ENCODE data around the gene LRP1B. TPM values are rescaled to one million over a fixed set of nuclear protein-coding genes. Genes with fewer than 3 reads are reported as not detected.
"Not testable (repeated sequence)": the region's sequence is repeated elsewhere in the genome, so short reads cannot be mapped to it uniquely, and the experiment has no call there.

Gene LRP1B
- total RNA-seq, 4 donors from 2014 or later = 3.6 to 10.1 (median 6.1) TPM

DNA sequence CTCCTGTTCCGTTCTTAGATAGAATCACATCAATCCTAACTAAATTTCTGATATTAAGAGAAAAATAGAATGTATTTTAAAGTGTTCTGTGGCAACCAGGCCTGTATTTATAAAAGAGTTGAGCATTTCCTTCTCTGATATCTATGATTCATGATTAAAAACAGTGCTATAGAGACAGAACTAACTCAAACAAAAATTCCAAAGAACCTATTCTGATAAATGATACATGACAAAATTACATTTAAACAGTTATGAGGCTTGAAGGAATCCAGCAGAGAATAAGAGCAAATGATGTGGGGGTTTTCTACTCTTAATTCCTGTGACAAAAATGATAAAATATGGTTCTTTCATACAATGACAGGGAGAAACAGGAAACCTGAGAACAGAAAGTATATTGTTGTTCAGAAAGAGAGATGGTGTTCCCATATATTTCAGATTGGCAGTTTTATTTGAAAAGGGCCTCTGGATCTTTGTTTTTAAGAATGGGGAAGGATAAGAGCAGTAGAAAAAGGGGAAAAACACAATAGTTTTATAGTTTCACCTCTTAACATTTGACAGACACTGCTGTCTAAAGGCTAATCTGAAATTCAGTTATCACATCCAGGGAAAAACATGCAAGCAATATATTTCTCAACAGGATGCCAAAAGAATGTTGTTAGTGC is 944.3 kb downstream of the LRP1B start:
- TF ChIP-seq, protein P1, sequence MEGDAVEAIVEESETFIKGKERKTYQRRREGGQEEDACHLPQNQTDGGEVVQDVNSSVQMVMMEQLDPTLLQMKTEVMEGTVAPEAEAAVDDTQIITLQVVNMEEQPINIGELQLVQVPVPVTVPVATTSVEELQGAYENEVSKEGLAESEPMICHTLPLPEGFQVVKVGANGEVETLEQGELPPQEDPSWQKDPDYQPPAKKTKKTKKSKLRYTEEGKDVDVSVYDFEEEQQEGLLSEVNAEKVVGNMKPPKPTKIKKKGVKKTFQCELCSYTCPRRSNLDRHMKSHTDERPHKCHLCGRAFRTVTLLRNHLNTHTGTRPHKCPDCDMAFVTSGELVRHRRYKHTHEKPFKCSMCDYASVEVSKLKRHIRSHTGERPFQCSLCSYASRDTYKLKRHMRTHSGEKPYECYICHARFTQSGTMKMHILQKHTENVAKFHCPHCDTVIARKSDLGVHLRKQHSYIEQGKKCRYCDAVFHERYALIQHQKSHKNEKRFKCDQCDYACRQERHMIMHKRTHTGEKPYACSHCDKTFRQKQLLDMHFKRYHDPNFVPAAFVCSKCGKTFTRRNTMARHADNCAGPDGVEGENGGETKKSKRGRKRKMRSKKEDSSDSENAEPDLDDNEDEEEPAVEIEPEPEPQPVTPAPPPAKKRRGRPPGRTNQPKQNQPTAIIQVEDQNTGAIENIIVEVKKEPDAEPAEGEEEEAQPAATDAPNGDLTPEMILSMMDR (IDR thresholded peaks at IDR 0.05) = no peak
- DNase-seq (ENCODE audit: low spot score) (no peak), ATAC-seq (ENCODE audit: low FRiP score) (no peak)

DNA sequence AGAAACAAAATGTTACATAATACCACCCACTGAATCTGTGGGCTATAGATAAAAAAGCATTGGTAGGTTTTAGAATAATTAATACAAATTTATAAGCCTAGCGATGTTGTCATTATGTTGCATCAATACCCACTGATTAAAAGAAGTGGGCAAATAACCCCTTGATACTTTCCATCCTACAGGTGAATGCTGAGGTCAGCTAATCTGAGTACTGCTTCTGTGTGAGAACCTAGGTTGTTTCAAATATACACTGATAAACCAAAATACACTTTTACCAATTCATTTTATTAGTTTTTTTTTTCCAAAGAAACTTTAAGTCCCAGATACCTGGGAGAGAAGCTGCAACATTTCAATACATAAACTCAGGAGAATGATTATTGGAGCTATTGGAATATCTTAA is 948.6 kb downstream of the LRP1B start:
- DNase-seq (ENCODE audit: low spot score) (no peak), ATAC-seq (ENCODE audit: low FRiP score) (no peak)
- TF ChIP-seq, protein P1 (IDR thresholded peaks at IDR 0.05) = no peak

DNA sequence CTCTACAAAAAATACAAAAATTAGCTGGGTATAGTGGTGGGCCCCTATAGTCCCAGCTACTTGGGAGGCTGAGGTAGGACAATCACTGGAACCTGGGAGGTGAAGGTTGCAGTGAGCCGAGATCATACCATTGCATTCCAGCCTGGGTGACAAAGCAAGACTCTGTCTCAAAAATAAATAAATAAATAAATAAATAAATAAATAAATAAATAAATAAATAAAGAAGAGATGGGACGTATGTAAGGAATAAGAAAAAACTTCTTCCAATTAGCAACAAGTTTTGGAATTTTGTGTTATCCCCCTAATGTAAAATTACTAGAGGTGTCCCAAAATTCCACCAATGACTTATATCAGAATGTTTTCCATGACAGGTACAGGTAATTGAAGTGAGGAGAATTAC is 961.7 kb downstream of the LRP1B start:
- not testable (repeated sequence) for ATAC-seq (ENCODE audit: low FRiP score); DNase-seq (ENCODE audit: low spot score)

DNA sequence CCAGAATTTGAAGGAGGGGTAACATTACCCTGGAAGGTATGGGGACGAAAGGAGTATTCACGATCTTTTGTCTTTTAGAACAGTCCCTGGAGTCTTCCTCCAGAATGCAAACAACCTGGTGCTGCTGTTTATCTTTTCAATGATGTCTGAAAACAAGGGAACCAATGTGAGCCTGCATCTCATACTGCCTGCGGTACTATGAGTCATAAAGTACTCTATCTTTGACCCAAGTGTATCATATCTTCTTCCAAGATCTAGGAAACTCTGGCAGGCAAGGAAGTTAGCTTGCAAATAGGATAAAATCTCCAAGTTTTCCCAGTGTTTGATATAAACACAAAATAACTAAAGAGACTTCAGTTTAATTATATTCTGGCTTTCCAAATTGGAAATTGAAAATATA is 968.5 kb downstream of the LRP1B start:
- no peak for DNase-seq (ENCODE audit: low spot score)
- no peak for ATAC-seq (ENCODE audit: low FRiP score)
- TF ChIP-seq, protein P1 (IDR thresholded peaks at IDR 0.05) = no peak

DNA sequence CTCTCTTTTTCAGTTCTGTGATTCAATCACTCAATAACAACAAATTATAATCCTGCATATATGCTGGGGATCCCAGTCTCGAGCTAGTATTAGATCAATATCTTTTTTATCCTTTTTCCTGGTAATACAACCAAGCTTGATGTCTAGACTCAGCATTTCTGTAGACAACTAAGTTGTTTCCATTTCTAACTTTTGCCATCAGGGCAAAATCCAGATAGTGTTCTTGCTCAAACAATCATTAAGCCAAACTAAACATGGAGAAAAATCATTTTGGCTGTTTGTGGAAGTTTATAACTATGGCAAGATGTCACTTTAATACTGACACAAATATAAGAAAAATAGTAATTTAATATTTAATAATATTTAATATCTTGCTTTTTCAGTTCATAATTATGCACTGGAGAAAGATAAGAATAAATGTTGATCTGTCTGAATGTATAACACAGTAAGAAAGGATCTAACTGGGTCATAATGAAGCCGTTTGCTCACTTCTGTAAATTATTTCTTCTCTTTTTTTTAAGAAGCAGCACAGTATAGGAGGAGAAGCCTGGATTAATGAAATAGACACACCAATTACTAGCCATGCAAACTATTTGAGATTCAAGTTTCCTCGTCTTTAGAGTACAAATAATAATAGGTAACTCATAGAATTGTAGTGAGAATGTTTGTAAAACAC is 979.1 kb downstream of the LRP1B start:
- DNase-seq (ENCODE audit: low spot score) (no peak), ATAC-seq (ENCODE audit: low FRiP score) (no peak)
- TF ChIP-seq, protein P1 (IDR thresholded peaks at IDR 0.05) = no peak

DNA sequence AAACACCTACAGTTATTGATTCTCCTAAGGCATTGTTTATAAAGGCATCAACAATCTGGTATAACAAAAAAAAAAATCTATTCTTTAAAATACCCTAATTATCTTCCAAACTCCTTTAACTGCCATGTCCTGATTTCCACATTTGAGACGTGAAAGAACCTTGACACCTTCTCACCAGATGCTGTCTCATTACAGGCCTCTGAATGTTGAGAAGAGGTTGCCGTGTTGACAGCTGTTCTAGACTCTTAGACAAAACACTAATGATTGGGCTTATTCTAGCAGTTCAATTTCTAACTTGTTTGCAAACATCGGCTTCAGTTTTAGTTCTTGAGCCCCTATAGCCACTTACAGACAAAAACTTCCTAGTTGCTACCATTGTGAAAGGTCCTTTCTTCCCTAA is 988.8 kb downstream of the LRP1B start:
- TF ChIP-seq, protein P1 (IDR thresholded peaks at IDR 0.05) = no peak
- no peak for DNase-seq (ENCODE audit: low spot score)
- no peak for ATAC-seq (ENCODE audit: low FRiP score)

DNA sequence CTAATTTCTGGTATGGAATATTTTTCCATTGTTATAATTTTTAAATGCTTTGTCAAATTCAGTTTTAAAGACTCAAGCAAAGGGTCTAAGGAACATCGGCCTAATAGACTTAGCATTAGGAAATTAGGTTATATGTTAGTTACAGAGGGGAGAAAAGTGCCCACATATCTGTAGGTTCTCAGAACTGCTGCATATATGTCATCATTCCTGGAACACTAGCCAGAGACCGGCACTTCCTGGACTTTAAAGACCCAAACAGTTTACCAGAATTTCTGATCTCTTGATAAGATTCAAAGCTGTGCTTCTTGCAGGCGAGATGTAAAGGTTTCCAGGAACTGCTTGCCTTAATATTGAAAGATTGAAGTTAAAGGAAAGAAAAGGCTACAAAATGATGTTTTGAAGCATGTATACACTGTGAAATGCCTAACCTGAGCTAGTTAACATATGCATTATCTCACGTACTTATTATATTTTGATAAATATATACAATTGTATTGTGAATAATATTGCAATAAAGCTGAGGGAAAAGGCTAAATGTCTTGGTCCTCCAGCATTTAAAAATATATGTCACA is 993.6 kb downstream of the LRP1B start:
- no peak for ATAC-seq (ENCODE audit: low FRiP score)
- TF ChIP-seq, protein P1 (IDR thresholded peaks at IDR 0.05) = no peak
- DNase-seq (ENCODE audit: low spot score) = no peak

Data from omental fat pad (tissue), 4 donors.